BLaER1 (cell line): ENCODE results near the gene TBR1.

Source experiments
- H3K27ac ChIP-seq: shearing (Covaris generic); formaldehyde crosslinking; 2 replicates; pipeline ENCODE4 v1.8.1; 2022
- H3K27me3 ChIP-seq: shearing (Covaris generic); formaldehyde crosslinking; 2 replicates; pipeline ENCODE4 v1.8.1; 2022
- H3K36me3 ChIP-seq: shearing (Covaris generic); formaldehyde crosslinking; 2 replicates; pipeline ENCODE4 v1.8.1; 2022
- H3K4me1 ChIP-seq: shearing (Covaris generic); formaldehyde crosslinking; 2 replicates; pipeline ENCODE4 v1.8.1; 2022
- H3K4me2 ChIP-seq: shearing (Covaris generic); formaldehyde crosslinking; 2 replicates; pipeline ENCODE4 v1.8.1; 2022
- H3K4me3 ChIP-seq: shearing (Covaris generic); formaldehyde crosslinking; 2 replicates; pipeline ENCODE4 v1.8.1; 2022
- H3K9ac ChIP-seq: shearing (Covaris generic); formaldehyde crosslinking; 2 replicates; pipeline ENCODE4 v1.8.1; 2022
- H3K9me3 ChIP-seq: shearing (Covaris generic); formaldehyde crosslinking; 2 replicates; pipeline ENCODE4 v1.8.1; 2022
- H4K20me1 ChIP-seq: shearing (Covaris generic); formaldehyde crosslinking; 2 replicates; pipeline ENCODE4 v1.8.1; 2022
- Cebpa-rat ChIP-seq: shearing (Covaris generic); IDR thresholded peaks from 2 replicates; pipeline ENCODE4 v1.8.1; 2022

Gene TBR1

DNA sequence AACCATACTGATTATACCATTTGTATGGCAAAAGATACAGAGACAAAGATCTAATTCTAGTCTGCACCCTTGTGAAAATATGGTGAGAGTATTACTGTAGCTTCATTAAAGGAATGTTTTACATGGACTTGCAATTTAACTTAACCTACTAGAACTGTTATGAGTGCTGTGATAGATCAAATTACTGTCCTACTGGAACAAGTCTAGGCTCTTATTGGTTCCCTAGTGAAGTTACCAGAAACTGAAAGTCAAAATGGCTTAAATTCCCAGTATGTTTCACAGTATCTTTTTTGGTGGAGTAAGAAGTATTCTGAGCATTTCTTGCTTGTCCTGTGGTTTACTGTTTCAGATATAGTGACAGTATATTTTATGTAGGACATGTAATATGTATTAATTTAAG is 3.8 kb upstream of the TBR1 start:
- no peak for TF ChIP-seq Cebpa-rat
- Histone ChIP-seq H3K4me2 (no peak overlapping the region), H3K4me3 (no peak overlapping the region), H3K4me1 (peaks cover 12% of the 10 kb centered on the region), H3K9ac (no peak overlapping the region), H3K36me3 (peaks cover 4% of the 10 kb centered on the region; the same call in 1 of the 2 replicates), H3K27ac (no peak overlapping the region), H4K20me1 (peaks cover 71% of the 10 kb centered on the region), H3K9me3 (peaks cover 12% of the 10 kb centered on the region), H3K27me3 (peaks cover 56% of the 10 kb centered on the region)

- H3K9ac ChIP-seq, result no peak overlapping the region
- H3K4me3 ChIP-seq, result peak overlapping the region; percentile 53
- H3K4me1 ChIP-seq, result peaks cover 18% of the 10 kb centered on the region
- no peak overlapping the region for H3K27ac ChIP-seq
- H4K20me1 ChIP-seq, result peaks cover 89% of the 10 kb centered on the region
- peaks cover 18% of the 10 kb centered on the region for H3K9me3 ChIP-seq
- no peak for TF ChIP-seq Cebpa-rat
- H3K27me3 ChIP-seq, result peaks cover 76% of the 10 kb centered on the region
- H3K4me2 ChIP-seq, result peak overlapping the region; percentile 78
- peaks cover 4% of the 10 kb centered on the region; the same call in 1 of the 2 replicates for H3K36me3 ChIP-seq
Measured at GRCh38 chr2:161414042-161415033, 1.8 kb upstream of the TBR1 start.

GRCh38 chr2:161415034-161415986 is 787 bp upstream of the TBR1 start:
- H3K9ac ChIP-seq, result no peak overlapping the region
- peaks cover 86% of the 10 kb centered on the region for H3K27me3 ChIP-seq
- TF ChIP-seq Cebpa-rat, result no peak
- peak overlapping the region; percentile 53 for H3K4me3 ChIP-seq
- peaks cover 4% of the 10 kb centered on the region; the same call in 1 of the 2 replicates for H3K36me3 ChIP-seq
- peaks cover 92% of the 10 kb centered on the region for H4K20me1 ChIP-seq
- H3K4me1 ChIP-seq, result peaks cover 18% of the 10 kb centered on the region
- H3K9me3 ChIP-seq, result peaks cover 18% of the 10 kb centered on the region
- no peak overlapping the region for H3K27ac ChIP-seq
- H3K4me2 ChIP-seq, result peak overlapping the region; percentile 78

DNA sequence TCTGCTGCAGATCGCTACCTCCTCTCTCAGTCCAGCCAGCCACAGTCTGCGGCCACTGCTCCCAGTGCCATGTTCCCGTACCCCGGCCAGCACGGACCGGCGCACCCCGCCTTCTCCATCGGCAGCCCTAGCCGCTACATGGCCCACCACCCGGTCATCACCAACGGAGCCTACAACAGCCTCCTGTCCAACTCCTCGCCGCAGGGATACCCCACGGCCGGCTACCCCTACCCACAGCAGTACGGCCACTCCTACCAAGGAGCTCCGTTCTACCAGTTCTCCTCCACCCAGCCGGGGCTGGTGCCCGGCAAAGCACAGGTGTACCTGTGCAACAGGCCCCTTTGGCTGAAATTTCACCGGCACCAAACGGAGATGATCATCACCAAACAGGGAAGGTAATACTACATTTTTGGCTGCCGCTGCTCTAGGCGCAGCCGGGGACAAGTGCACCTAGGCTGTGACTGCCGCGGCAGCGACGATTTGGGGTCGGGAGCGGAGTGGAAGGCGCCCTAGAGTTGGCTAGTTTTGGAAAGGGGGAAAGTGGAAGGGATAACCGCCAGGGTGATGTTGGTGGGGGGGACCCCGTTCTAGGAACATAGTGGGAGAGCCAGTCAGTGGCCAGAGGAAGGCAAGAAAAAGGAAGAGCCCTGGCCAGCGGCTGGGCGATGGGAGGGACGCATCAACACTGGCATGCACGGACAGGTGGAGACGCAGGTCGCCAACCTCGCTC is 776 bp downstream of the TBR1 start:
- H3K9ac ChIP-seq, result no peak overlapping the region
- no peak overlapping the region for H3K4me3 ChIP-seq
- no peaks in the 10 kb centered on the region for H3K36me3 ChIP-seq
- no peak overlapping the region for H3K27ac ChIP-seq
- TF ChIP-seq Cebpa-rat, result no peak
- peaks cover 97% of the 10 kb centered on the region for H3K27me3 ChIP-seq
- peaks cover 18% of the 10 kb centered on the region for H3K4me1 ChIP-seq
- no peak overlapping the region for H3K4me2 ChIP-seq
- peaks cover 18% of the 10 kb centered on the region for H3K9me3 ChIP-seq
- H4K20me1 ChIP-seq, result peaks cover 99% of the 10 kb centered on the region

- TF ChIP-seq Cebpa-rat, result no peak
- H3K4me1 ChIP-seq, result peaks cover 18% of the 10 kb centered on the region
- no peak overlapping the region for H3K27ac ChIP-seq
- peaks cover 24% of the 10 kb centered on the region for H3K9me3 ChIP-seq
- peaks cover 99% of the 10 kb centered on the region for H4K20me1 ChIP-seq
- H3K4me3 ChIP-seq, result no peak overlapping the region
- H3K36me3 ChIP-seq, result no peaks in the 10 kb centered on the region
- H3K9ac ChIP-seq, result no peak overlapping the region
- H3K27me3 ChIP-seq, result peaks cover 100% of the 10 kb centered on the region
- no peak overlapping the region for H3K4me2 ChIP-seq
Measured at GRCh38 chr2:161417438-161418274, 1.6 kb downstream of the TBR1 start.

DNA sequence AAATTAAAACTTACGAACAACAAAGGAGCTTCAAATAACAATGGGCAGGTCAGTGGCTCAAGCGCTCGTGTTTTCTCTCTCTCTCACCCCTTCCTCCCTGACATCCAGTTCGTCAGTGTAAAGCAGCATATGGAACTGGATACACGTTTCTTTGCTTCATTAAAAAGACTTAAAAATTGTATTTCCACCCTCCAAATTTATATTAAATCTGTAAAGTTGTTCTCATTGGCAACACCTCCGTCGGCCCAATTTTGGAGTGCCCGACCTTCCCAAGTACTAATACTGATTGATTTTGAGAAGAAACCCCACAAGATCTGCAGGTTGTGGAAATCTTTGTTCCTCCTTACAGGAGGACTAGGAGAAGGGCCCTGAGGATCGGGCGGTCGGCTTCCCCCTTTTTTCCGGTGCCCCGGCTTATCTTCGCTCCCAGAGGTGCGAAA is 2.2 kb downstream of the TBR1 start:
- Histone ChIP-seq H3K4me3 (no peak overlapping the region), H4K20me1 (peaks cover 99% of the 10 kb centered on the region), H3K27ac (no peak overlapping the region), H3K9ac (no peak overlapping the region), H3K9me3 (peaks cover 31% of the 10 kb centered on the region), H3K36me3 (no peaks in the 10 kb centered on the region), H3K4me1 (peaks cover 18% of the 10 kb centered on the region), H3K27me3 (peaks cover 100% of the 10 kb centered on the region), H3K4me2 (peak overlapping the region; percentile 23)
- TF ChIP-seq Cebpa-rat, result no peak

GRCh38 chr2:161418715-161419637 is 2.9 kb downstream of the TBR1 start:
- no peak overlapping the region for H3K4me3 ChIP-seq
- TF ChIP-seq Cebpa-rat, result no peak
- H3K4me2 ChIP-seq, result peak overlapping the region; percentile 23
- no peaks in the 10 kb centered on the region for H3K36me3 ChIP-seq
- peaks cover 100% of the 10 kb centered on the region for H3K27me3 ChIP-seq
- peaks cover 38% of the 10 kb centered on the region for H3K9me3 ChIP-seq
- peaks cover 18% of the 10 kb centered on the region for H3K4me1 ChIP-seq
- peaks cover 99% of the 10 kb centered on the region for H4K20me1 ChIP-seq
- no peak overlapping the region for H3K9ac ChIP-seq
- no peak overlapping the region for H3K27ac ChIP-seq
